EH (cell line): Measurements from ENCODE around the gene GLIPR2.
A peak's percentile ranks its signal among the peaks of the same experiment; 100 is the strongest.
"Not testable (repeated sequence)": the region's sequence is repeated elsewhere in the genome, so short reads cannot be mapped to it uniquely, and the experiment has no call there.

Source experiments
- DNase-seq: peaks from one replicate; pipeline ENCODE4 v3.0.0-alpha.2; 2015; ENCODE audit warnings: low read depth

Gene GLIPR2

DNA sequence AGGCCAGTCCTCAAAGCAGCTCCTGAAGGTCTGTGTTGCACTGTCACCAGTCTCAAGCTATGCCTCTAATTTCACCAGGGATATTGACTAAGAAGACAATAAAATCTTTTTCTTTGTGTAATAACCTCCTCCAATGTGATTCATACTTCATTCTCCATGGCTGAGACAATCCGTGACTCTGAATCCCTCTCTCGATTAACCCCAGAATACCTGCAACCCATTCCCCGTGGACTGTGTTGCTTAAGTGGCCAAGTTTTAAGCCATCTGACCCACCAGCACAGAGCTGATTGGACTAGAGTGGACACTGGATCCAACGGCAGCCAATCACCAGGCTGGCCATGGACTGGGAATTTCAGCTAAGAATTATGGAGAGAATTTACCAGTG, 27.2 kb downstream of the GLIPR2 start:
- DNase-seq: peak; percentile 62

- no peak for DNase-seq
Observed at GRCh38 chr9:36164372-36164771, 27.8 kb downstream of the GLIPR2 start.

GRCh38 chr9:36164989-36165388, 28.5 kb downstream of the GLIPR2 start:
- DNase-seq: no peak

GRCh38 chr9:36165826-36166167, 29.3 kb downstream of the GLIPR2 start:
- DNase-seq: peak; percentile 67

- DNase-seq: peak; percentile 90
Observed at GRCh38 chr9:36166168-36166927, 29.8 kb downstream of the GLIPR2 start.

- DNase-seq: no peak
Observed at GRCh38 chr9:36169166-36169565, 32.6 kb downstream of the GLIPR2 start, which contains the start of gene CCIN. Gene CCIN, plus strand, starts transcription at chr9:36169388. Its CDS starts 115 bp downstream, at chr9:36169503.

- DNase-seq: no peak
Observed at GRCh38 chr9:36169708-36170107, 33.2 kb downstream of the GLIPR2 start.

GRCh38 chr9:36170531-36170930, 34.0 kb downstream of the GLIPR2 start:
- DNase-seq: no peak

GRCh38 chr9:36173861-36174260, 37.3 kb downstream of the GLIPR2 start:
- no peak for DNase-seq

DNA sequence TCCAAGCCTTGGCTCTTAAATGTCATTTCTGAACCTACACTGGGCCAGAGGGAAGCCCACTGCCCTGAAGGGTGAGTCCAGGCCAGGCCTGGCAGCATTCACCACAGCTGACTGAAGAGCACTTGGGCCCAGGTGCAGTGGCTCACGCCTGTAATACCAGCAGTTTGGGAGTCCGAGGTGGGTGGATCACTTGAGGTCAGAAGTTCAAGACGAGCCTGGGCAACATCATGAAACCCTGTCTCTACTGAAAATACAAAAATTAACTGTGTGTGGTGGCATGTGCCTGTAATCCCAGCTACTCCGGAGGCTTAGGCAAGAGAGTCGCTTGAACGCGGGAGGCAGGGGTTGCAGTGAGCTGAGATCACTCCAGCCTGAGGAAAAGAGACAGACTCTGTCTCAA, 37.7 kb downstream of the GLIPR2 start:
- no peak for DNase-seq

DNA sequence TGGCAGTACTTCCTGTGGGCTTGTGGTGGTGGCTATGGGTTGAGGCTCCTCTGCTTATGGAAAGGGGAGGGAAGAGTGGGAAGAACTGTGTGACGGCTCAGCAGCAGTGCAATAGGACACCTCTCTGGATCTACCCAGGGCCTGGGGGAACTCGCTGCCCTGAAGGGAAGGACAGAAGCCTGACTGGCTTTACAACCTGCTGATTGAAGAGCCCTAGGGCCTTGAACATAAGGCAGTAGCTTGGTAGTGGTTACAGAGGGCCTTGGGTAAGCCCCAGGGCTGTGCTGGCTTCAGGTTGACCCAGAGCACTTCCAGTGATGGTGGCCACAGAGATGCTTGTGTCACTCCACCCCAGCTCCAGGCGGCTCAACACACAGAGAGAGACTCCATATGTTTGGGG, 38.2 kb downstream of the GLIPR2 start:
- DNase-seq: no peak

- not testable (repeated sequence) for DNase-seq
Observed at GRCh38 chr9:36175209-36175608, 38.7 kb downstream of the GLIPR2 start.

- not testable (repeated sequence) for DNase-seq
Observed at GRCh38 chr9:36176496-36176895, 40.0 kb downstream of the GLIPR2 start.

- DNase-seq: no peak
Observed at GRCh38 chr9:36177571-36177970, 41.0 kb downstream of the GLIPR2 start.

- not testable (repeated sequence) for DNase-seq
Observed at GRCh38 chr9:36180243-36180642, 43.7 kb downstream of the GLIPR2 start.

DNA sequence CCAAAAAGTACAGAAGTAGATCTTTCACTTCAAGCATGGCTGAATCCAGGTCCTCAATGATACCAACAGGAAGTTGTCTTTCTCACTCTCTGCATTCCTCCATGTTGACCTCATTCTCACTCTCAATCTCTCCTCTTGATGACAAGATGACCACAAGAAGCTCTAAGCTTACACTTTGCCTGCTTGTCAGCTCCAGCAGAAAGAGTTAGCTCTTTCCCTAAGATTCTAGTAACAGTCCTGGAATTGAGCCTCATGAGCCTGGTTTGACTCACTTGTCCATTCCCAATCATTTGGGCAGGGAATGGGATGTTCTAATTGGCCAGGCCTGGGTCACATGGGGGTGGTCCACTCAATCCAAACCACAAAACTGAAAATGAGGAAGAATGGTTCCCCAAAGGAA, 50.9 kb downstream of the GLIPR2 start:
- DNase-seq: peak; percentile 91

- DNase-seq: no peak
Observed at GRCh38 chr9:36188212-36188611, 51.7 kb downstream of the GLIPR2 start.

DNA sequence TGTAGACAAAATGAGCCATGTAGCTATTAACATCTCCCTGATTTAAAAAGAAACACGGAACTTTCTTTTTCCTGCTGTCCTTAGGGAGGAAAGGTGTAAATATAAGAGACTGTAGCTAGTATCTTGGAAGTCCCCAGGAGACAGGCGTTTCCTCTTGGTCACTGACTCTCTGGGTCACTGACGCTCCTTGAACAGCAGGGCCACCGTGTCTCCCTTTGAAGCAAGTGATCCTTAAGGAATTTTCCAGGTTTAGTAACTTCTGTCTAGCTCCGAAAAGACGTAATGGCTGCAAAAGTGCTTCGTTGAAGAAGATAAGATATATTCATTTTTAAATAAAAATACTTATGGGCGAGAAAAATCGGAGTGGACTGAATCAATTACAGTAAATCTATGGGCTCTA, 53.4 kb downstream of the GLIPR2 start:
- no peak for DNase-seq

- peak; percentile 100 for DNase-seq
Observed at GRCh38 chr9:36190388-36191289, 54.1 kb downstream of the GLIPR2 start, which contains the start of gene CLTA. Gene CLTA, plus strand, starts transcription at chr9:36190921. Its CDS starts 136 bp downstream, at chr9:36191057.

GRCh38 chr9:36191290-36191645, 54.7 kb downstream of the GLIPR2 start:
- DNase-seq: peak; percentile 55

- peak; percentile 21 for DNase-seq
Observed at GRCh38 chr9:36191686-36192085, 55.2 kb downstream of the GLIPR2 start.

- DNase-seq: no peak
Observed at GRCh38 chr9:36192196-36192595, 55.7 kb downstream of the GLIPR2 start.

DNA sequence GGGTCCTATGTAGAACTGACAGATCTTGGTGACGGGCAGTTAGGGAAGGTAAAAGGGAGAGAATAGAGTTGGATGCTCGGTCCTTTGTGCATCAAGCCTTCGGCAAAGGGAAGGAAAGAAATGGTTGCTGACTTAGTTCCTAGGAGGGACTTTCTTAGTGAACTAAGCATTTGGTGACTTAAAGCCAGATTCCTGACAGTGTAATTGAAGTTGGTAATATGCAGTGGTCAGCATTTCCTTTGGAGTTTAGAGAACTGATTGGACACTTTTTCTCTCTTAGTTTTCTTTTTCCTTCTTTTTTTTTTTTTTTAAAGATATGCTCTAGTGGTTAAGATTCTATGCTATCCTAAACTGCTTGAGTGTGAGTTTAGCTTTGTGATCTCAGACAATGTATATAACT, 56.5 kb downstream of the GLIPR2 start:
- DNase-seq: peak; percentile 16
